Cerebellar nuclear complex (tissue), 1 donor: Measurements from ENCODE around the gene THAP4.

Experiments used
- DNase-seq, 2 experiments: peaks; one replicate each; lab custom pipeline; 2025; lab: John Stamatoyannopoulos, UW

THAP4 gene

GRCh38 chr2:241547781-241548450, 89.0 kb downstream of the THAP4 start:
- no peak for DNase-seq

GRCh38 chr2:241546771-241547498, 90.0 kb downstream of the THAP4 start:
- no peak for DNase-seq

GRCh38 chr2:241545523-241546473, 91.2 kb downstream of the THAP4 start:
- DNase-seq, result no peak

GRCh38 chr2:241545106-241545505, 91.9 kb downstream of the THAP4 start:
- no peak for DNase-seq

GRCh38 chr2:241542278-241542605, 94.7 kb downstream of the THAP4 start:
- no peak for DNase-seq

- DNase-seq, result no peak
Observed at GRCh38 chr2:241541564-241542277, 95.2 kb downstream of the THAP4 start.

- no peak for DNase-seq
Observed at GRCh38 chr2:241540771-241541561, 96.0 kb downstream of the THAP4 start.

GRCh38 chr2:241540401-241540770, 96.6 kb downstream of the THAP4 start:
- no peak for DNase-seq

- DNase-seq, result no peak
Observed at GRCh38 chr2:241539616-241540374, 97.2 kb downstream of the THAP4 start.

- no peak for DNase-seq
Observed at GRCh38 chr2:241538838-241539615, 97.9 kb downstream of the THAP4 start.

- no peak for DNase-seq
Observed at GRCh38 chr2:241535871-241536655, 100.9 kb downstream of the THAP4 start.

- no peak for DNase-seq
Observed at GRCh38 chr2:241534701-241535375, 102.1 kb downstream of the THAP4 start.
